GM06990 (cell line): ENCODE results near the gene ABCC1.
"Not testable (repeated sequence)": the region's sequence is repeated elsewhere in the genome, so short reads cannot be mapped to it uniquely, and the experiment has no call there.

Source experiments
- DNase-seq: peaks from one replicate; pipeline ENCODE4 v3.0.0-alpha.2; 2011; ENCODE audit not compliant: insufficient read length; ENCODE audit errors: extremely low read depth
- H3K27me3 ChIP-seq: replicated peaks from 2 replicates; pipeline ENCODE4 v1.6.0; 2011; ENCODE audit warnings: low read length; ENCODE audit not compliant: control insufficient read depth, insufficient read depth
- H3K36me3 ChIP-seq: 2 replicates; pipeline ENCODE4 v1.5.1; 2011; ENCODE audit warnings: low read length; ENCODE audit not compliant: control insufficient read depth, insufficient read depth
- H3K4me3 ChIP-seq: replicated peaks from 2 replicates; pipeline ENCODE4 v1.5.1; 2011; ENCODE audit warnings: low read depth, mild to moderate bottlenecking, control low read depth, low read length
- CTCF ChIP-seq: IDR thresholded peaks from 2 replicates; pipeline ENCODE4 v1.5.1; 2011; ENCODE audit warnings: low read length, control low read depth, mild to moderate bottlenecking, inconsistent platforms; ENCODE audit not compliant: insufficient read depth, poor library complexity, severe bottlenecking

Gene ABCC1

GRCh38 chr16:16150117-16150877, 200.9 kb downstream of the ABCC1 start:
- DNase-seq, result no peak
- Histone ChIP-seq H3K27me3 (no peaks in the 10 kb centered on the region), H3K36me3 (peaks cover 2% of the 10 kb centered on the region), H3K4me3 (no peak overlapping the region)
- TF ChIP-seq CTCF, result no peak

- TF ChIP-seq CTCF, result no peak
- Histone ChIP-seq H3K27me3 (no peaks in the 10 kb centered on the region), H3K4me3 (no peak overlapping the region), H3K36me3 (peaks cover 2% of the 10 kb centered on the region; the same call in 1 of the 2 replicates)
- DNase-seq, result no peak
These were observed 201.4 kb downstream of the ABCC1 start for GRCh38 chr16:16150878-16151152.

GRCh38 chr16:16151315-16151714, 201.9 kb downstream of the ABCC1 start:
- no peak for TF ChIP-seq CTCF
- DNase-seq, result no peak
- no peaks in the 10 kb centered on the region for H3K27me3 ChIP-seq
- H3K36me3 ChIP-seq, result peaks cover 2% of the 10 kb centered on the region; the same call in 1 of the 2 replicates
- H3K4me3 ChIP-seq, result no peak overlapping the region

GRCh38 chr16:16153000-16153399, 203.6 kb downstream of the ABCC1 start:
- H3K36me3 ChIP-seq, H3K27me3 ChIP-seq, H3K4me3 ChIP-seq, DNase-seq: not testable (repeated sequence)

- Histone ChIP-seq H3K36me3 (no peaks in the 10 kb centered on the region), H3K27me3 (no peaks in the 10 kb centered on the region), H3K4me3 (no peak overlapping the region)
- TF ChIP-seq CTCF, result no peak
- DNase-seq, result no peak
These were observed 205.0 kb downstream of the ABCC1 start for GRCh38 chr16:16154281-16154951.

GRCh38 chr16:16155234-16155633, 205.8 kb downstream of the ABCC1 start:
- Histone ChIP-seq H3K36me3 (no peaks in the 10 kb centered on the region), H3K27me3 (no peaks in the 10 kb centered on the region), H3K4me3 (no peak overlapping the region)
- no peak for DNase-seq
- no peak for TF ChIP-seq CTCF
